ENCODE measurements around the gene CCDC92. TPM values are rescaled to one million over a fixed set of nuclear protein-coding genes. Genes with fewer than 3 reads are reported as not detected.

The CCDC92 gene
- total and polyA plus RNA-seq, 2 of the 13 experiments (the other 11 are each of a cell fraction or from before 2014, with no cell fraction given) = 5.4 to 14.7 TPM

DNA sequence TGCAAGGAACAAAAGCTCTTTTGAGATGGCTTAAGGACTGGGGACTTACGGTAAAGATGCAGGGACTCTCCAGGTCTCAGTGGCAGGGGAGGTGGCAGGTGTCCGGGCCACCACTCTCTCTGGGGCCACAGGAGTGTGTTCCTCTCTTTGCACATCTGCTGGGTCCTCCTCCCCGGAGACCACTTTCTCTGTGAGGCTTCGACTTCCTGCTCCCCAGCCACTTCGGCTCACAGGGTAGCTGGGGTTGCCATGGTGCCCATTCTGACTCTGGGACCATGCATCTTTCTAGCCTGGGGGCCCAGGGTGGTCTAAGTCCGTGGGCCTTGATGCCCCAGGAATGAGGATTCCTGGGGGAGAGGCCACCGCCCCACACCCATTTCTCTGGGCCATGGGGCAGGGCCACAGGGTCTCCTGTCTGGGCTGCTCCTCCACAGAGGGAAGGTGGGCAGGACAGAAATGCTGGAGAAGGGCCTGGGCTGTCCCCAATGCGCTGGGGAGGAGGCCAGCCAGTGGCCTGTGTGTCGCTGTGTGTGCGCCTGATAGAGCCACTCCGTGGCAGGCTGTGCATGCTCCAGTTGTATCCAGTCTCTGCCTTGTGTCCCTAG lies 38.5 kb downstream of the CCDC92 start (continued):
- TF ChIP-seq, protein P1, sequence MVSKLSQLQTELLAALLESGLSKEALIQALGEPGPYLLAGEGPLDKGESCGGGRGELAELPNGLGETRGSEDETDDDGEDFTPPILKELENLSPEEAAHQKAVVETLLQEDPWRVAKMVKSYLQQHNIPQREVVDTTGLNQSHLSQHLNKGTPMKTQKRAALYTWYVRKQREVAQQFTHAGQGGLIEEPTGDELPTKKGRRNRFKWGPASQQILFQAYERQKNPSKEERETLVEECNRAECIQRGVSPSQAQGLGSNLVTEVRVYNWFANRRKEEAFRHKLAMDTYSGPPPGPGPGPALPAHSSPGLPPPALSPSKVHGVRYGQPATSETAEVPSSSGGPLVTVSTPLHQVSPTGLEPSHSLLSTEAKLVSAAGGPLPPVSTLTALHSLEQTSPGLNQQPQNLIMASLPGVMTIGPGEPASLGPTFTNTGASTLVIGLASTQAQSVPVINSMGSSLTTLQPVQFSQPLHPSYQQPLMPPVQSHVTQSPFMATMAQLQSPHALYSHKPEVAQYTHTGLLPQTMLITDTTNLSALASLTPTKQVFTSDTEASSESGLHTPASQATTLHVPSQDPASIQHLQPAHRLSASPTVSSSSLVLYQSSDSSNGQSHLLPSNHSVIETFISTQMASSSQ (IDR thresholded peaks at IDR 0.05; ENCODE audit: low read depth) = no peak
- TF ChIP-seq, protein P1 (CRISPR knock-in tag; IDR thresholded peaks at IDR 0.05; ENCODE audit: borderline replicate concordance) = no peak
- TF ChIP-seq SP4 (CRISPR knock-in tag; IDR thresholded peaks at IDR 0.05) (no peak), SATB2 (CRISPR knock-in tag; IDR thresholded peaks at IDR 0.05) (no peak), ZNF205 (CRISPR knock-in tag; IDR thresholded peaks at IDR 0.05) (no peak), NR2C2 (CRISPR knock-in tag; IDR thresholded peaks at IDR 0.05; ENCODE audit: borderline replicate concordance) (no peak), U2AF1 (optimal IDR thresholded peaks at IDR 0.05; ENCODE audit: low read depth, low read length) (no peak), ATM (IDR thresholded peaks at IDR 0.05; ENCODE audit: borderline replicate concordance) (no peak), BRD4 (CRISPR knock-in tag; IDR thresholded peaks at IDR 0.05) (no peak), ZNF879 (CRISPR knock-in tag; IDR thresholded peaks at IDR 0.05) (no peak)

- Histone ChIP-seq H3K36me3 (replicated peaks in 1 of 2; ENCODE audit: control insufficient read depth in 1 of 2, insufficient read depth in 2 of 2, low read length in 2 of 2) (peaks cover 0 to 5% of the 10 kb centered on the region in 2 experiments; a peak in 1 of 5 replicates), H4K20me1 (ENCODE audit: insufficient read depth, low read length) (no peaks in the 10 kb centered on the region), H2AFZ (ENCODE audit: low read length) (no peak overlapping the region), H3K79me2 (ENCODE audit: insufficient read depth, low read length) (no peaks in the 10 kb centered on the region), H3K4me3 (replicated peaks in 1 of 3; ENCODE audit: insufficient read depth in 1 of 3, low read depth in 2 of 3, low read length in 3 of 3) (no peak overlapping the region), H3K27me3 (ENCODE audit: control insufficient read depth in 1 of 2, insufficient read depth in 2 of 2, low read length in 2 of 2) (peaks cover 0 to 5% of the 10 kb centered on the region in 2 experiments; a peak in 2 of 5 replicates), H3K9ac (ENCODE audit: insufficient read depth, low read depth, low read length) (no peak overlapping the region), H3K27ac (ENCODE audit: extremely low read length, insufficient read depth, low read length) (no peak overlapping the region), H3K4me2 (ENCODE audit: low read depth, low read length) (no peak overlapping the region), H3K4me1 (ENCODE audit: insufficient read depth, low read length) (no peaks in the 10 kb centered on the region), H3K9me3 (ENCODE audit: low read length) (no peaks in the 10 kb centered on the region)
- DNase-seq (ENCODE audit: low spot score) (no peak), FAIRE-seq (no peak), ATAC-seq (no peak)
- intact Hi-C loops (cut with micrococcal nuclease; ENCODE audit: unreplicated experiment) = no loop called here
- WGBS (ENCODE audit: low lambda C conversion rate) = 87% methylated on average over 11 of the region's 14 CpGs
- ChIA-PET POLR2A (no interaction called here), CTCF (ENCODE audit: low intra/inter-chr PET ratio, low total read pairs) (no interaction called here)
- BruUV-seq (replicated peaks) = no TSS peak
- in situ Hi-C loops (cut with HindIII; ENCODE audit: extremely low pct_ligation_motif_present, low pct_unique_long_range_greater_than_20kb) = no loop called here
- TF ChIP-seq, protein P2, sequence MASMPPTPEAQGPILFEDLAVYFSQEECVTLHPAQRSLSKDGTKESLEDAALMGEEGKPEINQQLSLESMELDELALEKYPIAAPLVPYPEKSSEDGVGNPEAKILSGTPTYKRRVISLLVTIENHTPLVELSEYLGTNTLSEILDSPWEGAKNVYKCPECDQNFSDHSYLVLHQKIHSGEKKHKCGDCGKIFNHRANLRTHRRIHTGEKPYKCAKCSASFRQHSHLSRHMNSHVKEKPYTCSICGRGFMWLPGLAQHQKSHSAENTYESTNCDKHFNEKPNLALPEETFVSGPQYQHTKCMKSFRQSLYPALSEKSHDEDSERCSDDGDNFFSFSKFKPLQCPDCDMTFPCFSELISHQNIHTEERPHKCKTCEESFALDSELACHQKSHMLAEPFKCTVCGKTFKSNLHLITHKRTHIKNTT (CRISPR knock-in tag; IDR thresholded peaks at IDR 0.05) = no peak
- TF ChIP-seq TEAD2 (CRISPR knock-in tag; IDR thresholded peaks at IDR 0.05) (no peak), SNAI1 (CRISPR knock-in tag; IDR thresholded peaks at IDR 0.05; ENCODE audit: borderline replicate concordance) (no peak), TBL1XR1 (IDR thresholded peaks at IDR 0.05; ENCODE audit: borderline replicate concordance, low read length, partially characterized antibody) (no peak)
- TF ChIP-seq, protein P3, sequence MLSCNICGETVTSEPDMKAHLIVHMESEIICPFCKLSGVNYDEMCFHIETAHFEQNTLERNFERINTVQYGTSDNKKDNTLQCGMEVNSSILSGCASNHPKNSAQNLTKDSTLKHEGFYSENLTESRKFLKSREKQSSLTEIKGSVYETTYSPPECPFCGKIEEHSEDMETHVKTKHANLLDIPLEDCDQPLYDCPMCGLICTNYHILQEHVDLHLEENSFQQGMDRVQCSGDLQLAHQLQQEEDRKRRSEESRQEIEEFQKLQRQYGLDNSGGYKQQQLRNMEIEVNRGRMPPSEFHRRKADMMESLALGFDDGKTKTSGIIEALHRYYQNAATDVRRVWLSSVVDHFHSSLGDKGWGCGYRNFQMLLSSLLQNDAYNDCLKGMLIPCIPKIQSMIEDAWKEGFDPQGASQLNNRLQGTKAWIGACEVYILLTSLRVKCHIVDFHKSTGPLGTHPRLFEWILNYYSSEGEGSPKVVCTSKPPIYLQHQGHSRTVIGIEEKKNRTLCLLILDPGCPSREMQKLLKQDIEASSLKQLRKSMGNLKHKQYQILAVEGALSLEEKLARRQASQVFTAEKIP (CRISPR knock-in tag; IDR thresholded peaks at IDR 0.05; ENCODE audit: borderline replicate concordance) = no peak
- TF ChIP-seq, protein P4, sequence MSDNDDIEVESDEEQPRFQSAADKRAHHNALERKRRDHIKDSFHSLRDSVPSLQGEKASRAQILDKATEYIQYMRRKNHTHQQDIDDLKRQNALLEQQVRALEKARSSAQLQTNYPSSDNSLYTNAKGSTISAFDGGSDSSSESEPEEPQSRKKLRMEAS (IDR thresholded peaks at IDR 0.05) = no peak
- TF ChIP-seq, protein P5, sequence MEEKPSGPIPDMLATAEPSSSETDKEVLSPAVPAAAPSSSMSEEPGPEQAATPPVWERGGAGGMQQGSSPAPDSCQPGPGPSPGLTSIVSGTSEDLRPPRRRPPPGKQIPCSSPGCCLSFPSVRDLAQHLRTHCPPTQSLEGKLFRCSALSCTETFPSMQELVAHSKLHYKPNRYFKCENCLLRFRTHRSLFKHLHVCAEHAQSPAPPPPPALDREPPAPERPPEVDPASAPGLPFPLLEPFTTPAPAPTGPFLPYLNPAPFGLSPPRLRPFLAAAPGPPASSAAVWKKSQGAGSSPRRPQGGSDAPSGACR (CRISPR knock-in tag; IDR thresholded peaks at IDR 0.05) = no peak
Observed at GRCh38 chr12:123933214-123933613, 39.4 kb downstream of the CCDC92 start.

Data from HepG2 (cell line).